IPS-NIHi11 (cell line): Measurements from ENCODE around the gene KCNC3.

Experiments
- DNase-seq: peaks from one replicate; pipeline ENCODE4 v3.0.0; 2012; ENCODE audit warnings: mixed read lengths, low spot score

The KCNC3 gene

DNA sequence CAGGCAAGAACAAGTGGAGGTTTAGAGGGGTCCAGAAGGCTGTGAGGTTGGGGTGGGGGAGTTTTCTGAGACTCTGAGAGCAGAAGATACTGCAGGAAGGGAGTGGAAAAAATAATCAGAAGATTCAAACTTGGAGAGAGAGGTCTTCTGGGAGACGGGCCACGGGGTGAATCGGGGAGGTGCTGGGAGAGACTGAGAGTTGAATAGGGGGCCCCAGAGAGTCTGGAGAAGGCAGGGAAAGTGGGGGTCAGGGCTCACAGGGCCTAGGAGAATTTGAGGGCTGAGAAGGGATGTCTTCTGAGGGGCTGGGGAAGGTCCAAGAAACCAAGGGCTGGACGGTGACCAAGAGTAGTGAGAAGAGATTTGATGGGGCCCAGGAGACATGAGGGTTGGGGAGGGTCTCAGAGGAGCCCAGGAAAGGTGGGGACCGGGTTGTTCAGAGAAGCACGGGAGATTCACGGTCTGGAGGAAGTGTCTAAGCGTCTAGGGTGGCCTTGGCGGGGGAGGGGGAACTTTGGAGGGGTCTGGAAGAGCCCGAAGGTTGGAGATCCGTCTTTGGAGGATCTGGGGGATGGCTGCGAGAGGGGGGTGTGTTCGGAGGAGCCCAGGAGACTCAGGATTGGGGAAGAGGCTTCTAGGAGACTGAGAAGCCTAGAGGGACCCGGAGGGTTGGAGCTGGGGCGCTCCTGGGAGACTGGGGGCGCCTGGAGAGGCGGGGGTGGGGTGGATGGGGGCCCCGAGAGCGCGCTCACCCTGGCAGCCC is 1.5 kb downstream of the KCNC3 start:
- DNase-seq: no peak

DNA sequence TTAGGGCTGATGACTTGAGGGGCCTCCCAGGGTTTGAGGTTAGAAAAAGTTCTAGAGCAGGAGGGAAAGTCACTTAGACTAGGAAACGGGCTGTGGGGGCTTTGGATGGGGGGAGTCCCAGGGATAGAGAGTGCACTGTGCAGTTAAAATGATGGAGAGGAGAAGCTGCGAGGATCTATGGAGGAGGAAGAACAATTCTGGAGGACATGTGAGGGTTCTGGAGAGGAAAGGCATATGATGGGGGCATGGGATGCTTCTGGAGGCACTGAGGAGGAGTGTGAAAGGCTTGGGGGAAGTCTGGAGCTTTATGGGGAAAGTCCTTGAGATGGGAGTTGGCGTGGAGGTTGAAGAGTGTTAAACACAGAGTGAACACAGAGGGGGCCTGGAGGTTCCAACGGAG is 2.2 kb downstream of the KCNC3 start:
- no peak for DNase-seq

DNA sequence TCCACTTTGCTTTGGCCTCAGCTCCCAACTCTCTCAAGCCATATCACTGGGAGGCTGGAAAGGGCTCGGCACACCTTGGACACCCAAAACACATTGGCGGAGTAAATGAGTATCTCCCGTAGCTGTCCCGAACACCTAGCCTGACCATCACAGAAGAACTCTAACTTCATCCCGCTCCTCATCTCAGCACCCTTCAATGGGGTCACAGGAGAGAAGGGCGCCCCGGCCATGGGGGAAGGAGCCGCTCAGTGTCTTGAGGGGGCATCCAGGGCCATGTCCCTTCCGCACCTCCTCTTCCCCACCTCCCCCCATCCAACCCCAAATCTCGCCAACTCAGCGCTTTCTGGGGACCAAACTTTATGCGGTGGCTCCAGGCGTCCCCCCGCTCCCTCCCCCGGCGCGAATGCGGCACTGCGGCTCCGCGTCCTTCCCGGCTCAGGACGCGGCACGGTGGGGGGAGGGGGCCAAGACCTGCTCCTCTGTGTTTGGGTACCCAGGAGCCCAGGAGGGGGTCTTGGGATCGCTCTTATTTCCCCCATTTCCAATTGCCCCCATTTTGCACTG is 3.0 kb downstream of the KCNC3 start:
- no peak for DNase-seq

DNA sequence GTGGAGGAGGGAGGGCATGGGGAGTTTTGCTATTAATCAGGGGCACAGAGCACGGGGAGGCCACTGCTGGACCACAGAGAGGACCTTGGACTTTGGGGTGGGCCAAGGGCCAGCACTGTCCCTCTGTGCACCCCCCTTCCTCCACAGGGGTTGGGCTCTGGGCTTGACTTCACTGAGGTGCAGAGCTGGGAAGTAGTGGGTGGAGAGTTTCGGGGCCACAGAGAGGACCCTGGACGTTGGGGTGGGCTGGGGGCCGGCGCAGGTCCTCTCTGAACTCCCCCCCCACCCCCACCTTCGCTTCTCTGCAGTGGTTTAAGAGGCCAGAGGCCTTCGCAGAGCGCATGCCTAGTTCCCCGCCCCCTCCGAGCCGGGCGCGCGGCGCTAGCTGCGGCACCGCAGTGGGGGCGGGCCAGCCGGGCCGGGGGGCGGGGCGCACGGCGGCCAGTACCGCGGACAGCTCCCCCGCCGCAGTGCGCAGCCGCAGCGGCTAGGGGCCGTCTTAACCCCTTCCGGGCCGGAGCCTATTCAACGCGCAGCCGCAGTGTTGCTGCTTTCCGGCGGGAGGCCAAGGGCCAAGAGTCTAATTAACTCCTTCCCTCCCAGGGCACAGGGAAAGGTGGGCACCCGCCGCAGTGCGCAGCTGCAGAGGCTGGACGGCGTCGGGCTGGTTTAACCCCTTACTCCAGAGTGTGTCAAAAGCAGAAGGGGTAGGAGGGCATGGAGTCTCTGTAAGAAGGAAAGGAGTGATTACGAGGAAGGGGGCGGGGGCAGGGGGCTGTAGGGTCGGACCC is 3.7 kb downstream of the KCNC3 start:
- DNase-seq: peak; percentile 96

DNA sequence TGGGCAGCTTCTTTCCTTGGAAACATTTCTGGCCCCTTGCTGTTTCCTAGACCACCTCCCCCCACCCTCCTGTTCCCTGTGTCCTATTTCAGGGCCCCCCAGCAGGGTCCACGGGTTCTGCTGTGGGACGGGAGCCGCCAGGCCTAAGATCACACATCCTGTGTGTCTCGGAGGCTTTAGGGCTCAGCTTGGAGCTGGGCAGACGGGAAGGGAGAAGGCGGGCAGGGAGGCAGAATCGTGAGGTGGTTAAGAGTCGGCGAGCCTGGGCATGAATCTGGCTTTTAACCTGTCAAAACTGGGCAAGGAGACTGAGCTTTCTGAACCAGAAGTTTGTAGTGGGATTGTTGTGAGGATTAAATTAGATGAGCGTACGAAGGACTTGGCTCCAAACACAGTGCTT is 4.8 kb downstream of the KCNC3 start:
- DNase-seq: no peak

DNA sequence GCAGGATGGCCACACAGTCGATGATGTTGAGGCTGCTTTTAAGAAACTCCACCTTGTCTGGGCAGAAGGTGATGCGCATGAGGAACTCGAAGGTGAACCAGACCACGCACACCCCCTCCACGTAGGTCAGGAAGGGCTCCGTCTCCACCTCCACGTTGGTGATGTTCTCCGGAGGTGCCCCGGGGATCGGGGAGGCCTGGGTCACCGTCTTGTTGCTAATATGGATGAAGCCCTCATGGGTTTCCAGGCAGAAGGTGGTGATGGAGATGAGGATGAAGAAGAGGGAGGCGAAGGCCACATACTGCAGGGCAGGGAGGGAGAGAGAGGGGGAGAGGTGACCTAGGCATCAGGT is 5.4 kb downstream of the KCNC3 start:
- DNase-seq: no peak

DNA sequence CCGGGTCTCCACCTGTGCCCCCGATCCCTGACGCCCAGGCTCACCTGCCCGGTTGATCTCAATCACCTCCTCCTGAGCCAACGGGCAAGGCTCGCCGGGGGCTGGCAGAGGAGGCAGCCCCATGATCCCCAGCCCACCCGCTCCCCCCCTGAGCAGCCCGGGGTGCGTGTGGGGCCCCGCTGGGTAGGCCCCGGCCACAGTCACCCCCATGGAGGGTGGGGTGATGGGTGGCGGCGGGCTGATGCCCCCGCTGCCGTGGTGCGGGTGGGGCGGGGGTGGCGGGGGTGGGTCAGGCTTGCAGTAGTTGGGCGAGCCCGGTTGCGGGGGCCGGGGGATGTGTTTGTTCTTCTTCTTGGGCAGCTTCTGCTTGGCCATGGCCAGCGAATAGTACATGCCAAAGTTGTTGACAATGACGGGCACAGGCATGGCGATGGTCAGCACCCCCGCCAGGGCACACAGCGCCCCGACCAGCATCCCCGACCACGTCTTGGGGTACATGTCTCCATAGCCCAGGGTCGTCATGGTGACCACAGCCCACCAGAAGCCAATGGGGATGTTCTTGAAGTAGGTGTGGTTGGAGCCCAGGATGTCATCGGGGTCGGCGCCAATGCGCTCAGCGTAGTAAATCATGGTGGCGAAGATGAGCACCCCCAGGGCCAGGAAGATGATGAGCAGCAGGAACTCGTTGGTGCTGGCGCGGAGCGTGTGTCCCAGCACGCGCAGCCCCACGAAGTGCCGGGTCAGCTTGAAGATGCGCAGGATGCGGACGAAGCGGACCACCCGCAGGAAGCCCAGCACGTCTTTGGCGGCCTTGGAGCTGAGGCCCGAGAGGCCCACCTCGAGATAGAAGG is 6.0 kb downstream of the KCNC3 start:
- DNase-seq: no peak

DNA sequence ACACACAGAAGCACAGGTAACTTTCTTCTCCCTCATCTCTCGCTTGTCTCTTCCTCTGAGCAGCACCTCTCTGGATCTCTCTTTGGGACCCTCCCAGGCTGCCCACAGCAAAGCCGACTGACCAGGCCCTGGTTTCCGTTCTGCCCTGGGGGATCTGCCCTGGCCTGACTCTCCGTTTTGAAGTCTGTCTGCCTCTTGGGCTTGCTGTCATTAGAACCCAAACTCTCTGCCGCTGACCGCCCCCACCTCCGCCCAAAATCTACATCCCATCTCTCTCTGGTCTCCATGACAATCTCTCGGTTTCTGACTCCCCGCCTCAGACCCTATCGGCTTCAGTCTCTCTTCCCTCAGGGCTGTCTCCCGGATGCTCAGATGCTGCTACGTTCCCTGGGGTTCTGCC is 6.9 kb downstream of the KCNC3 start:
- DNase-seq: no peak

DNA sequence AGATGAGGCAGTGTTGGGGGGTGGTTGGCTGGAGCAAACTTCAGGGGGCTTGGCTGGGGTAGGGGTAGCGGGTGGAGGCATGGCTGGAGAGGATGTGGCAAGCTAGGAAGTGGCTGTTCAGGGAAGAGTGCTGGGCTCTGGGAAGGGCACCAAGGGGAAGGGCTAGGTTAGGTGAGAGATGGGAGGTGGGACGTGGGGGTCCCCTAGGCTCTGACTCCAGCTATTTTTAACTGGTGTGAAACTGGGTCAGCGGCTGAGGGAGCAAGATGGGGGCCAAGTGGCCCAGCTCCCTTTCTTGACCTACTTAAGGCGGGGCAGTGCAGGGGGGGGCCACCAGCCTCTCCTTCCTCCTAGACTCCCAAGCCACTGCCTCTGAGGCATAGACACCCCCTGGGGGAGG is 7.3 kb downstream of the KCNC3 start:
- no peak for DNase-seq

DNA sequence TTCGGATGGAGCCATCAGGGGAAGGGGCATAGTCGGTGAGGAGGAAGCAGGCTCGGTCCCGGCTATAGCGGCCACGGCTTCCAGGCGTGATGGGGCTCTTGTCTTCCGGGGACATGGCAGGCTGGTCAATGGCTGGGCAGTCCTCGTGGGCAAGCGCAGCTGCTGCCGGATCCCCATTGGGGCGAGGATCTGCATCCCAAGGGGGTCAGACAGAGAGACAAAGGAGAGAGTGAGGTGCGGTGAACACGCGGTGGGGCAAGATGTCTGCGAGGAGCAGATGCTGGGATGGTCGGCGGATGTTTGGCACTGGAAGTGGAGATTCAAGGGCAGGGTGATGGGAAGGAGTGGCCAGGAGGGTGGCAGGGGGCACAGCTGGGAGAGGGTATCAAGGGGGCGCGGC is 8.6 kb downstream of the KCNC3 start:
- no peak for DNase-seq

DNA sequence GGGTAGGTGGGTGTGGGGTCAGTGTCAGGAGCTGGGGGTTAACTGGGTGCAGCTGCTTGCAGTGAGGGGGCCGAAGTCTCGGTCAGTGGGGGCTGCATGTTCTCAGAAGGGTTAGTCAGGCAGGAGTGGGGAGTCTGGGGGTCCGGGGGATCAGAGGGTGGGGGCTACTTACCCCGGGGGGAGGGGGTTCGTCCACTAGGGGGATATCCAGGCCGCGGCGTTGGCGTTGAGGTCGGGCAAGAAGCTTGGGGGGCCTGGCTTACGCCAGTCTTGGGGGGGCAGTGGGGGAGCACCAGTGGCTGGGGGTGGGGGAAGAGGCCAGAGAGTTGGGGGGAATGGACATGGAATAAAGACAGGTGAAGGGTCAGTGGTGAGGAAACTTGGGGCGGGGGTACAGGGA is 9.1 kb downstream of the KCNC3 start:
- no peak for DNase-seq

DNA sequence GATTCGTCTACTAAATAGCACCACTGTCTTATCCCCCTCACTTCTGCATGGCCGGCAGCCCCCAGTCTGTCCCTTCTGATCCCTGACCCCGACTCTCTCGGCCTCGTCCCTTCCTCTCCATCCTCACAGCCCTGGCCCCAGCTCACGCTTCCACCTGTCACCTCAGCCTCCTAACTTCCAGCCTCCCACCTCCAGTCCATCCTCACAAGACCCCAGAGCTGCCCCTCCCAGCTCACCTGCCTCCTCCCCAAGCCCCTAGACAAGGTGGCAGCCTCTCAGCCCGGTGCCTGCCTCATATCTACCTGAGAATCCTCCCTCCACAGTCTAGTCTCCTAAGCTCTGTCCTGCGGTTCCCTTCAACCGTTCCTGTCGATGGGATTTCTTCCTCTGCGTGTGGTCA is 10.0 kb downstream of the KCNC3 start:
- DNase-seq: no peak

DNA sequence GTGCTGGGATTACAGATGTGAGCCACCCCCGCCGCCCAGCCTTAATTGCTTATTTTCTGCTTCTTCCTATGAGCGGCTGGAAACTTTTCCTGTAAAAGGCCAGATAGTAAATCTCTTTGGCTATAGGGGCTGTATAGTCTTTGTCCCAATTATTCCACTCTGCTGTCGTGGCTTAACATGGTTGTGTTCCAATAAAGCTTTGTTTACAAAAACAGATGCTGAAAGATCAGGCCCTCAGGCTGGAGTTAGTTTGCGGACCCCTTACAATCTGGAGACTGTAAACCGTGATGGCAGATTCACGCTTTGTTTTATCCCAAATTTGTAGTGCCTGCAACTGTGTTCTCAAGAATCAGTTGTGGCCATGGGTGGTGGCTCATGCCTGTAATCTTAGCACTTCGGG is 10.7 kb downstream of the KCNC3 start:
- no peak for DNase-seq

DNA sequence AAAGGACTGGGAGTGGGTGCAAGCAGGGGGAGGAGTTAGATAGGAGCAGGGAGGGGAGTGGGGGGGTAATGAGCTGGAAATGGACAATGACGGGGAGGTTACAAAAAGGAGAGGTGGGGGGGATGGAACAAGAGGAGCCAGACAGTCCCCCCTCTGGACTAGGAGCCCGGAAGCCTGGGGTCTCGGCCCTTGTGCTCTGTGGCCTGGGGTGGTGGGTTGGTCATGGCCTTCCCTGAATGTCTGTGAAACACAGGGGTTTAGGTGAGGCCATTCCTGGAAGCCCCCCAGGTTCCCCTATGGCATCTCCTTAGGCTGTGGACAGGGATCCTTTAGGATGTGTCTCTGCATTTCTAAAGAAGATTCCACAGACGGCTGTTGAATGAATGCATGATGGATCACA is 12.1 kb downstream of the KCNC3 start:
- DNase-seq: no peak

DNA sequence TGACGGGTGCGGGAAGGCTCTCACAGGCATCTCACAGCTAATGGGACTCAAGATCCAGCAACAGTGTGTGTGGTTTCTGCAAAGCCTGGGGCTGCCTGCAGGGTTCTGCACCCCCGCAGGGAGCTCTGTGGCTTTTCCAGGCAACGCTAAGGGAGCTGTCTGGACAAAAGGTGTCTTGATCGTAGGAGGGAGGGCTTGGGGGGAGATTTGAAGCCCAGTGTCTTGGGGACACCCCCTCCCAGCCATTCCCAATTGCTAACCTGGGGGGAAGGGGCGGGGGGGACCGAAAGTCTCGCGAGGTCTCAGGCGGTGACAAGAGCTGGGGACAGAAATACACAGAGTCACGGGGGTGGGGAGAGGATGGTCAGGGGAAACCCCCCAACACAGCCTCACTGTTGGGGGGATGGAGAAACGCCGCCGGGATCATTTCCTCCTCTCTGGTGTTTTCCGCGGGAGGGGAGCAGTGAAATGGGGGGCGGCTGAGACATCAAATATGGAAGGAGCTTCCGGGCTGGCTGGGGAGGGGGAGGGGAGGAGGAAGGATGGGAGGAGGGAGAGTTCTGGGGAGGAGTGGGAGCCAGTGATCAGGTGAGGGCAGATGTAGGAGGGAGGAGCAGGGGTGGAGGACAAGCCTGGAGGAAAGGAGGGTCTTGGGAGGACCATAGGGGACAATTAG is 13.3 kb downstream of the KCNC3 start:
- peak; percentile 41 for DNase-seq

DNA sequence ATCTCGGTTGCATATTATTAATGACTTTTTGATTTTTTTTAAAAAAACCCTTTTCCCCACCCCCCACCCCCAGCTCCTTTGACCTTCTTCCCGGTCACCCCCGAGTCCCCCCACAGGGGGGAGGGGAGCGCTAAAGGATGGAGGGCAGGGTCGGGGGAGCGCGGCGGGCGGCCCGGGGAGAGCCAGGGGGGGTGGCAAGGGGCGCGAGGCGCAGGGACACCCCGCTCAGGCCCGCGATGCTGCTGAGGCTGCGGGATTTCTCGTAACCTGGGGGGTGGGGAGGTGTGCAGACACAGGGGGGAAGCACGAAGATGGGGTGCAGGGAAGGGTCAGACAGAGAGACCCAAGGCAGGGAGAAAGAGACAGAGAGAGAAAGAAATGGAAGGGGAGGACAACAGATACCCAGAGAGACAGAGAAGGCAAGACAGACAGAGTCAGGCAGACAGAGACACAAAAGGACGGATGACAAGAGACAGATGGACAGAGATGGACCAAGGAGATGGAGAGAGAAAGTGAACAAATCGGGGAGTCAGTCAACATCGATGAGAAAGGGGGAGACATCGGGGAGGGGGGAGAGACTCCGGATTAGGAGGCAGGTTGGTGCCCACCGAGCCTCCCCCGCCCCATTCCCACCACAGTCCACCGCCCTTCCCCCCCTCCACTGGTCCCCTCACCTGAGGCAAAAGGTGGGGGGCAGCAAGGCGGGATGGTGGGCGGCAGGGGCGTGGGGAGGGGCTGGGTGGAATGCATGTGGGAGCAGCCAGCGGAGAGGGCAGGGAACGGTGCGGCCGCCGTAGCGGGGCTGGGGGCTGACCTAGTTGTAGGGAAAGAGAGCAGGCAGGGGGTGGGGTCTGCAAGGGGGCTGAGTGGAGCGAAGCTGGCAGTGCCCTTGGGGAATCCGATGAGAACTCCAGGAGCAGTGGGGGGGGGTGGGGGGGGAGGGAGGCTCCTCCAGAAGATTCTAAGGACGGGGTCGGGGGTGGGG is 14.2 kb downstream of the KCNC3 start:
- DNase-seq: no peak

DNA sequence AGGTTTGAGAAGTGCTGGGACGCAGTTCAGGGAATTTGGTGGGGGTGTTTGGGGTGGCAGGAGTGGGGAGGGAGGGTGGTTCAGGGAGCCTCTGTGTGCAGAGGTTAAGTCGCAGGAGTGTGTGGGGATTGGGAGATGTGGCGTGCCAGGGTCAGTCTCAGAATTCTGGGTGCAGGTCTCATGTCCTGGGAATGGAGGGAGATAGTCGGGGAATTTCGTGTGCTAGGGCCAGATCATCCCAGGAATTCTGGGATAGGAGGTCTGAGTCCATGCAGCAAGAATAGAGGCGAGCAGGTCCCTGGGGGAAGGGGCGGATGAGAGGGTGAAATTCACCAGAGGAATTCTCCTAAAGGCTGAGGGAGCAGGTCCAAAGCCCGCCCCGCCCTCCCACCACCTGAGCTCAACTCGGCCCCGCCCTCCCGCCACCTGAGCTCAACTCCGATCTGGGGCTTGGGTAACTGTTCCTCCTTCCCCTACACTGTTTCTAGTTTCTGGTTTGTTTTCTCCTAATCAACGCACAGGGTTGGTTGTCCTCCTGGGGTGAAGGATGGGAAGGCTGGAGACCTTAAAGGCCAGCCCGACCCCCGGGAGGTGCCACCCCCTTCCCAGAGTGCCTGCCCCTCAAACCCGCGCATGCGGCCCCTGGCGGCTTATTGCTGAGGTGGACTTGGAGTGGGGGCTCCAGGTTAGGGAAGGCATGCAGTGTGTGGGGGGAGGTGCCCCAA is 15.2 kb downstream of the KCNC3 start:
- DNase-seq: peak; percentile 56

DNA sequence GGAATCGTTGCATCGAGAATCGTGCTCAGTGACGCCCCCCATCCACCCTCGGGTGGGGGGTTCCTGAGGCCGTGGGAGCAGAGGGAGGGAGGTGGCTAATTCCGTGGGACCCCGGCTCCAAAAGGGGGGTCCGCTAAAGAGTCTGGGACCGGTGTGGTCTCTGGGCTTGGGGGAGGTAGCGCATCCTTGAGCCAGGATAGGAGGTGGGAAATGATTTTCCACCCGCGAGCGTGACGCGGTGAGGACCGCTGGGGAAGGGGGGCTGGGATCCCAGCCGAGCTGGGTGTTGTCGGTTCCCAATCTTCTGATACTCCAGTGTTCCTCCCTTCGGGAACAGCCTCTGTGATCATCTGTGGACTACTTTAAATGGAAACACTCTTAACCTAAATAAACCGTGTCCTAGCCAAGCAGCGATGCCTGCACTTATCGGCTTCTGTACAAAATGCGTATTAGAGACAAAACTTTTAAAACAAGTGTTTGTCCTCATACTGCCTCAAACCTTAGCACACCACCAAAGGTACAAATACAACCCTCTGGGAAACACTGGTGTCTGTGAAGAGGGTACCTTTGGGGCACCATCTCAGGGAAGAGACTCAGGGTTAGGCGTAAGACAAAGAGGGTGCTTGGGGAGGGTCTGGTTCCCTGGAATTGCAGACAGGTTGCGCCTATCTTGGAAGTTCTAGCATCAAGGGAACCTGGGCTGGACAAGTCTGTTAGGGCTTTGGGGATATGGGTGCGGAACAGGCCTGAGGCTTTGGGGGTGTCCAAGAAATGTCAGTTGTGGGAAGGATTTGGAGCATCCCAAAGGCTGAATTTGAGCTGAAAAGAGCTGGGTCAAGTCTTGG is 16.0 kb downstream of the KCNC3 start:
- no peak for DNase-seq
